Activated CD8-positive, alpha-beta memory T cell treated with anti-CD3 and anti-CD28 coated beads for 4 hours (primary cell): ENCODE results near the gene HYOU1.
"Not testable (repeated sequence)": the region's sequence is repeated elsewhere in the genome, so short reads cannot be mapped to it uniquely, and the experiment has no call there.

Experiments
- DNase-seq, 2 donors: peaks; one replicate each; pipeline ENCODE4 v3.0.0-alpha.2; 2020; ENCODE audit warnings: low read depth in 2 of 2

HYOU1 gene

DNA sequence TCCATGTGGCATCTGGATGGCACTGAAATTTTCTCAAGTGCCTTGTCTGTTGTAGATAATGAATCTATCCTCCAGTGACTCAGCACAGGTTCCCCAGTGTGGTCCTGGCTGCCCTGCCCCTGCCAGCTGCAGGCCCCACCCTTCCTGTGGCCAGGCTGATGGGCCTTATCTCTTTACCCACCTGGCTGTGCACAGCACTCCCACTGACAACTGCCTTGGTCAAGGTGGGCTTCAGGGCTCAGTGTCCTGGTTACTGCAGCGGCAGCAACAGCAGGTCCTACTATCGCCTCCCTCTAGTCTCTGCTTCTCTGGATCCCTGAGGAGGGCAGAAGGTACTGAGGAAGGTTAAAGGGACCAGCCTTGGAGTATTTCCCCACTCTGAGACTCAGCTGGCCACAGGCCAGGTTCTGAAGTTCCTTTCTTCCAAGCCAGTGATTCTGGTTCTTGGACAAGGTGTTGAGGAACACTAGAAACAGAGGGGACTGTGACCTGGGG, 30.8 kb upstream of the HYOU1 start:
- DNase-seq: no peak

DNA sequence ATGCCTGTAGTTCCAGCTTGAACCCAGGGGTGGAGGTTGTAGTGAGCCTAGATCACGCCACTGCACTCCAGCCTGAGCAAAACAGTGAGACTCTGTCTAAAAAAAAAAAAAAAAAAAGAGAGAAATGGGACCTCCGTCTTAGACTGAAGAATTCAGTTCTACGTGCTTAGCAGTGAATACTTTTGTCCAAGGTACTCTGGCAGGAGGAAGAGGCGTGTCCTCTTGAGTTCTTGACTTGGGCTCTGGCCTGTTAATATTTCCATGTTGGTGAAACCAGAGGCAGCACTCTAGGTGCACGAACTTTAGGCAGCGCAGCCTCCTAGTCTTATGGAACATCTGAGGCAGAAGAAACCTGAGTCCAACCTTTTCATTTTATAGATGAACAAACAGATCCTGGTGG, 30.1 kb upstream of the HYOU1 start:
- no peak for DNase-seq

DNA sequence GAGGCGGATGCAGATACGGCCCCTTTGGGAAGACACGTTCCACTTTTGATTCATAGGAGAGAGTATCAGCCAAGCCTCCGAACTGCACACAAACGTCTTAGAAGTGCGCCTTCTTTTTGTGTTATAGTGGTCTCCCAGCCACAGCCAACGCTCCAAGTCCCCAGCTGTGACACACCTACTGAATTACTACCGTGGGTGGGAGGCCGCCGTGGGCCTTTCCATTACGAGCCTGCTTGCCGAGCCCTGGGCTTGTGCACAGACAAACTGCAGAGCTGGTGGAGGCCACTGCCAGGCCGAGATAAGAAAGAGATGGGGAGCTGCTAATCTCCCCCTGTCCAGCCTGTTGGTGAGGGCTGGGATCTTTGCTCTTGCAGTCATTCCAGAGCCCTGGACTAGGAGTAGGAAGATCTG, 28.4 kb upstream of the HYOU1 start:
- DNase-seq: peak; percentile 16 to 36

DNA sequence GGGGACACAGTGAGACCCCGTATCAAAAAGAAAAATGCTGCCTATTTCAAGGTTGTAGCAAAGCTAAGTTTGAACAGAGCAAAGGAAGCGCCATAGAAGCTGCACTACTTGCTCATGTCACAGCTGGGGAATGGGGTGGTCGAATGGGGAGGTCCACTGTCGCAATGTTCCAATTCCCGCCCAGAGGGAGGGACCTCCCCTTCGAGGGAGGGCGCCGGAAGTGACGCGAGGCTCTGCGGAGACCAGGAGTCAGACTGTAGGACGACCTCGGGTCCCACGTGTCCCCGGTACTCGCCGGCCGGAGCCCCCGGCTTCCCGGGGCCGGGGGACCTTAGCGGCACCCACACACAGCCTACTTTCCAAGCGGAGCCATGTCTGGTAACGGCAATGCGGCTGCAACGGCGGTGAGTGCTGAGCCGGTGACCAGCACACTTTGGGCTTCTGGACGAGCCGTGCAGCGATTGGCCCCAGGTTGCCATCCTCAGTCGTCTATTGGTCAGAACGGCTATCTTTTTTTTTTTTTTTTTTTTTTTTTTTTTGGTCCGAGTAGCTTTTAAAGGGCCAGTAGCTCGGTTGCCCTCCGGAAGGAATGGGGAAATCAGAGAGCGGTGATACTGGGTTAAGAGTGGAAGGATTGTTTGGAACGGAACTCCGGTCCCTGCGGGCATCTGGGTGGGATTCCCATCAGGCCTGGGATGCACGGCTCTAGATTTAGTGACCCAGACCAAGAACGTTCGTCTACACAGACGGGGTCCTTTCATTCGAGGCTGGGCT, 27.8 kb upstream of the HYOU1 start, which contains the start of gene HMBS:
Gene HMBS (plus strand): TSS at position 219 of the 774 bp plus-strand sequence. CDS start 153 bp downstream, at position 372.
- peak; percentile 85 to 87 for DNase-seq

DNA sequence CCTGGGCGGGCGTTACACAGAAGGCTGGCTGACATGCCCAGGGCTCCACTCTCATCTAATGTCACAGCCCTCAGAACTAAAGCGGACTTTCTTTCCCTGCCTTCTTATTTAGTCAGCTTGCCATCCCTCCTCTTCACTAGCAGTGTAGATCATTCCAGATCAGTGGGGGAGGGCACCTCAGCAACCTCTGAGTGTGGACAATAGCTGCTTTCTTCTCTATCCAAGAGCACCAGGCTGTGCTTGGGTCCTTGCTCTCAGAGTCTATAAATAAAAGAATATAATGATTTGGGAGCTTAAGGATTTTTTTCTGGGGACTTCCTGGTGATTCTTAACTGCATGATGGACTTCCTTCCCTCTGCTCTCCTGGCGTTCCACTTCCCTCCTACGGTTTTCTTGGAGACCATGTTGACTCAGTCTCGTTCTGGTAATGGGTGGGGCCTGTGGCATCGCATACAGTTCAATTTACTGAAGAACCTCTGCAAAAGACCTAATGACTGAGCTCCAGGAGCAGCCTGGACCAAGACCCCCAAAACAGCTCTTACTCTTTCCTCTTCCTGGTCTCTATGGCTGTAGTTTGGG, 24.8 kb upstream of the HYOU1 start:
- DNase-seq: no peak

DNA sequence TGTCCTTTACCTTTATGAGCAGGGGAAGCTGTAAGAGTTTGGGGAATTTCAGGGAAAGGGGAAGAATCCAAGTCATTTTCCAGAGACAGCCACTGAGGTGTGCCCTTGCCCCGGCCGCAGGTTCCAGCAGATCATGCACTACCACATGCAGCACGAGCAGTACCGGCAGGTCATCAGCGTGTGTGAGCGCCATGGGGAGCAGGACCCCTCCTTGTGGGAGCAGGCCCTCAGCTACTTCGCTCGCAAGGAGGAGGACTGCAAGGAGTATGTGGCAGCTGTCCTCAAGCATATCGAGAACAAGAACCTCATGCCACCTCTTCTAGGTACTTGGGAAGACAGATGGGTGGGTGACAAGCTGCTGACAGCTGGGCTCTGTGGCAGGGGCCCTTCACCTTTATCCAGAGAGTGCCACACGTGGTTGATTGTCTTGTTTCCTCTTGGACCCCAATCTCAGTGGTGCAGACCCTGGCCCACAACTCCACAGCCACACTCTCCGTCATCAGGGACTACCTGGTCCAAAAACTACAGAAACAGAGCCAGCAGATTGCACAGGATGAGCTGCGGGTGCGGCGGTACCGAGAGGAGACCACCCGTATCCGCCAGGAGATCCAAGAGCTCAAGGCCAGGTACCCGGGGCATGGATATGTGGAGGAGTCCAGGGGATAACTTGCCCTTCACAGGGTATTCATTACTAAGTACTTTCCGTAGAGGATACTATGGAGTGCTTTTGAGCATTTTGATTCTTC, 21.8 kb upstream of the HYOU1 start:
- no peak for DNase-seq

DNA sequence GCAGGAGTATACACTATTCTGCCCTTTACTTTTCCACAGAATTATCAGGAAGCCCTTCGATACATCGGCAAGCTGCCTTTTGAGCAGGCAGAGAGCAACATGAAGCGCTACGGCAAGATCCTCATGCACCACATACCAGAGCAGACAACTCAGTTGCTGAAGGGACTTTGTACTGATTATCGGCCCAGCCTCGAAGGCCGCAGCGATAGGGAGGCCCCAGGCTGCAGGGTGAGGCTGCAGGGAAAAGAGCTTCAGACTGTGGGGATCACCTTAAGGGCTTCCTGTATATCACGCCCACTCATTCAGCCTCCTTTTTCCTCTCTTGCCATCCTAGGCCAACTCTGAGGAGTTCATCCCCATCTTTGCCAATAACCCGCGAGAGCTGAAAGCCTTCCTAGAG, 20.8 kb upstream of the HYOU1 start:
- no peak for DNase-seq

DNA sequence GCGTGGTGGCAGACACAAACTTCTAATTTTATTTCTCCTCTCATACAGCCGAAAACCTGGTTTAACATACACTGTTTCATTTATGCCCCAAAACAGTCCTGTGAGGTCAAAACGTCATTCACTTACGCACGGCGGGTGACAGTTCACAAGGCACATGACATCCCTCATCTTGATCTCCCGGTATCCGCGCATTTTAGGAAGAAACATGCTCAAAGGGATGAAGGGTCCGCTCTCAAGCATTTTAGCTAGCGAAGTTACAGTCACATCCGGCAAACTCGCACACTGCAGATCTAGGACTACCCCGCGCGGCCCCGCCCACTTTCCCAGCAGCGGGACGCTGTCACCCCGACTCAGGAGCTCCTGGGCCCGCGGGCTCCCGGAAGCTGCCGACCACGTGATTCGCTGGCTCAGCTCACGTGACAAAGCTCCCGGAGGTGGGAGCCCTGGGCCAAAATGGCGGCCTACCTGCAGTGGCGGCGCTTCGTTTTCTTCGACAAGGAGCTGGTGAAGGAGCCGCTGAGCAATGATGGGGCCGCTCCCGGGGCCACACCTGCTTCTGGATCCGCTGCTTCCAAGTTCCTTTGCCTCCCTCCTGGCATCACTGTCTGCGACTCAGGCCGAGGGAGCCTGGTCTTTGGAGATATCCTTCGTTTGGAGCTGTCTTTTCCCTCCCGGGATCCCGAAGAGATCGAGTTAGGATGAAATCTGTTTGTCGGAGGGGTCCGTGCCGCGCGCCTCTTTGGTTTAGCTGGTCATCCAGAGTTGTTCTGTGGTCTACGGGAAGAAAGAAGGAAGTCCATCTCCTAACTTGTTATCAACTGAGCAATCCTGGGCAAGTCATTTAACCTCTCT, 10.6 kb upstream of the HYOU1 start, which contains the start of gene VPS11:
Gene VPS11 (plus strand): TSS at position 448 of the 852 bp plus-strand sequence. CDS start 6 bp downstream, at position 454.
- DNase-seq: peak; percentile 94 to 97

DNA sequence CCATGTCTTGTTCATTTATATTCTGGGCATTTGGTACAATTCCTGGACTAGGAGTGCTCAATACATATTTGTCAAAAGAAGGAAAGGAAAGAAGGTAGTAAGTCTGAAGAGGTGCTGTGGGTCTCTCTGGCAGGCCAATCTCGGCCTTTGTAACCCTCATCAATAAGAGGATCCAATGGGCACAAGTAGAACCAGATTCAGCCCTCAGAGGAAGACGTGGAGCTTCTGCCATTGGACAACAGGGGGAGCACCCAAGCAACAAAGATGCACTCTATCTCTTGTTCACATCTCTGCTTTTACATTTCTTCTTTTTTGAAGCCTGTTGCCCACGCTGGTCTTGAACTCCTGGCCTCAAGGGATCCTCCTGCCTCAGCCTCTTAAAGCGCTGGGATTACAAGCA, 8.4 kb upstream of the HYOU1 start:
- DNase-seq: no peak

DNA sequence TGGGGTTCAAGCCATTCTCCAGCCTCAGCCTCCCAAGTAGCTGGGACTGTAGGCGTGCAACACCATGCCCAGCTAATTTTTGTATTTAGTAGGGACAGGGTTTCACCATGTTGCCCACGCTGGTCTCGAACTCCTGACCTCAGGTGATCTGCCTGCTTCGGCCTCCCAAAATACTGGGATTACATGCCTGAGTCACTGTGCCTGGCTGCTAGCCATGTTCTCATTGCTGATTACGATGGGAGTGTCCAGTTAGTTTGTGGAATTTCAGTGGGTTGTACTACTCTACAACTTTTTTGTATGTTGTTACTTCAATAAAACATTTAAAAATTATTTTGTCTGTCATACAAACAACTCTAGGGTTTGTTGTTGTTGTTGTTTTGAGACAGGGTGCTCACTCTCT, 5.8 kb upstream of the HYOU1 start:
- DNase-seq: no peak

DNA sequence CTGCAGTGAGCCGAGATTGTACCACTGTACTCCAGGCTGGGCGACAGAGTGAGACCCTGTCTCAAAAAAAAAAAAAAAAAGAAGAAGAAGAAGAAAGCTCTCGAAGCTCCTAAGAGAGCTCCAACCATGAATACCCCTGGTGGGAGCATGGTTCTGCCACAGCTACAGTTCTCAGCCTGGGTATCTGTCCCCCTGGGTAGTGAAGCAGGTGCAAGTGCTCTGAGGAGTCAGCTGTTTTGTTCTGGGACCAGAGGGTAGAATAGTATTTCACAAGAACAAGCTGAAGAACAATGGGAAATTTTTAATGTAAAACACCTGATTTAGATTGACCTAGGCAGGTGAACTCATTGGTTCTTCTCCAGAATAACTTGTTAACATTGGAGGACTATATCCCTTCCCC, 4.3 kb upstream of the HYOU1 start:
- DNase-seq: no peak

DNA sequence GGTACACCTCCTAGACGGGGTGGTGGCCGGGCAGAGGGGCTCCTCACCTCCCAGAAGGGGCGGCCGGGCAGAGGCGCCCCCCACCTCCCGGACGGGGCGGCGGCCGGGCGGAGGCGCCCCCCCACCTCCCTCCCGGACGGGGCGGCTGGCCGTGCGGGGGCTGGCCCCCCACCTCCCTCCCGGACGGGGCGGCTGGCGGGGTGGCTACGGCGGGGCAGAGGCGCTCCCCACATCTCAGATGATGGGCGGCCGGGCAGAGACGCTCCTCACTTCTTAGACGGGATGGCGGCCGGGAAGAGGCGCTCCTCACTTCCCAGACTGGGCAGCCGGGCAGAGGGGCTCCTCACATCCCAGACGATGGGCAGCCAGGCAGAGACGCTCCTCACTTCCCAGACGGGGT, 2.1 kb upstream of the HYOU1 start:
- DNase-seq: not testable (repeated sequence)

DNA sequence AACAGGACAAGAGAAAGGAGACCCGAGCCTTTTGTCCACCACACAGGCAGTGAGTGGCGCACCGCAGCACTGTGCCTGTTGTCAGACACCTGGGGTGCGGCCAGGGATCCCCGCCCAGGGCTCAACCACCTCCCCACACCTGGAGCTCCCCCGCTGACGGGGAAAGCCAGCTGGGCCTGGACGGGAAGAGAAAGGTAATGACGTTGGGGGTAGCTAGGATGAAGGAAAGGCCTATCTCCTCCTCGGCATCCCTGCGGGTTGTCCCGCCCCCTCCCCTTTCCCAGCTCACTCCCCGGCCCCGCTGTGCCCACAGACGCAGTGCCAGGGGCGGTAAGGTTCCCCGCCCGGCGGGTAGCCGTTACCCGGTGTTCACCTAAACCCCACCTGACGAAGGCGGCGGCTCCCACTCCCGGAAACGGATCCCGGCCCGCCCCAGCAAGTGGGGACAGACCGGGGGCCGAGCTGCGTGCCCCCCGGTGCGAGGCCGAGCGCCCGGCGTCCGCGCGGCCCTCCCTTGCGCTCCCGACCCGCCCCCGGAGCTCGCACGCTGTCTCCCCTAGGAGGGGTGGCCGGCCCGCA, 495 bp downstream of the HYOU1 start:
- DNase-seq: peak; percentile 16 to 18

DNA sequence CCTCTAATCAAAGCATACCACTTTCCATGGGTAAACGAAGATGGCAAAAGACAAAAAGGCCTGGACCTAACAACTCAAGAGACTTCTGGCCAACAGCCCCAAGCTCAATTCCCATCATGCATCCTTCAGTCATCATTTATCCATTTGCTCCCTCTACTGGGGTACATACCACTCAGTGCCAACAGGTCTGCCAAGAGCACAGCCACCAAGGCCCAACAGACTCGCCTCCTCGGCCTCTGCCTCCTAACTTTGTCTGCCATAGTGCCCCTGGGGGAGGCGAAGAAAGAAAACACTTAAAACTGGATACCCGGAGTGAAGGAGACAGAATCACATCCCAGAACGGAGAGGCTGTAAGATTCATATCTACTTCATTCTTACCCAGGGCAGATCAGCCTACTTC, 1.1 kb downstream of the HYOU1 start:
- no peak for DNase-seq

DNA sequence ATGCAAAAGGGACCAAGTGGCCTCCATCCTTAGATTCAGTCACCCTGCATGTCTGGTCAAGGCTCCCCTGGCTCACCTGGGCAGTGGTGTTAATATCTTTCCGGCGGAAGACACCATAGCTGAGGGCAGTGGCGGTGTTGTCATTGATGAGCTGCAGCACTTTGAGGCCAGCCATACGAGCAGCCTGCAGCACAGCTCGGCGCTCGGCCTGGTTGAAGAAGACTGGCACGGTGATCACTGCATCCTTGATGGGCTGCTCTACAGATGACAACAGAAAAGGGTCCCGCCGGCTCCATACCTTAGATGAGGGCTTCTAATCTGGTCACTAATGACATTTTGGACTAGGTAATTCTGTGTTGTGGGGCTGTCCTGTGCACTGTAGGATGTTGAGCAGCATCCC, 2.6 kb downstream of the HYOU1 start:
- DNase-seq: no peak

DNA sequence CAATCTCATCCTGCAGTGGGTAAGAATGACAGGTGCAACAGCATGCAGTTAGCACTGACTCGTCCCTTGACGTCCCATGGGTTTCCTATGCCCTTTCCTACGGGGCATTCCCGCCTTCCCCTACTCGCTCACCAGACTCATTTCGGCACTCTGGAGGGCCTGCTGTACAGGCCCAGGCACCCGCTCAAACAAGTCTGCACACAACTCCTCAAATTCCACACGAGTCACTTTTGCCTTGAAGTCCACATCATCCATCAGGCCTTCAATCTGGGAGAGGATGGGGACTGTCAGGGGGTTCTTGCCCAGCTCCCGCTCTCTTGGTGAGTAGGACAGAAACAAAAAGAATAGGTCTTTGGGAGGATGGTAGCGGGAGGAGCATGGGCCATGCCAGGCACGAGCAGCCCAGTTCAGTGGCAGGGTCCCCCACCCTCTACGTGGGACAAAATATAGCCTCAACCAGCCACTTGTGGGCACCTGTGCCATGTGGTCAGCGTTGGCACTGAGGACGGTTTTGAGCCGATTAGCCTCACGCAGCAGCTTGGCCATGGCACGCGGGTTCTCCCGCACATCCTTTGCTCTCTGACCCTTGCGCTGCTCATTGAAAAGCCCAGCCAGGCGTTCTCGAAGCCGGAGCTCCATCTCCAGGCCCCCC, 4.7 kb downstream of the HYOU1 start:
- no peak for DNase-seq

DNA sequence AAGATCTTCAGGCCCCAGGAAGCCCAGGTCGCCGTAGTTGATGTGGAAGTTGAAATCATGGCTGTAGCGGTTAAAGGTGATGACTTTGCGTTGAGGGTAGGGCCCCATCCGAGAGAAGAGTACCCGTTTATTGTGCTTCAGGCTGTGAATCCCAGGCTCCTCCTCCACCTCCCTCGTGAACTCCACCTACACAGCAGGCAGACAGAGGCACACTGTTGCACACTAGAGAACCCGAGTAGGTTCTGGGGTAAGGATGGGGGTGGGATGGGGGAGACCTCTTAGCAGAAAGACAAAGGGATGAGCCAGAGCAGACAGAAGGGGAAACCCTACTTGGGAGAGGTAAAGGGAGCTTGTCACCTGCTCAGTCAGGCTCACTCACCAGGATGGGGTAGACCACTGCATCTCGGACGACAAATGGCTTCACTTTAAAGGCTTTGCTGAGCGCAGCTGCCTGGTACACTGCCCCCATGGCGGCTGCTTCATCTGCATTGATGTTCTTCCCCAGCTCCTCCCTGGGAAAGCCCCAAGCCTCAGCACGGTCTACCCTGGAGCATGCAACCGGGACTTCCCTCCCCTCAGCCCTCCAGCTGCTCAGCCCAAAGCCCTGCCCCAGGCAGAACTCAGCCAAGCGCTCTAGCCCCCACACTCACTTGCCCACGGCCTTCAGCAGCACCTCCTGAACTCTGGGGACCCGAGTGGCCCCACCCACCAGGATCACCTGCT, 5.4 kb downstream of the HYOU1 start:
- DNase-seq: no peak

DNA sequence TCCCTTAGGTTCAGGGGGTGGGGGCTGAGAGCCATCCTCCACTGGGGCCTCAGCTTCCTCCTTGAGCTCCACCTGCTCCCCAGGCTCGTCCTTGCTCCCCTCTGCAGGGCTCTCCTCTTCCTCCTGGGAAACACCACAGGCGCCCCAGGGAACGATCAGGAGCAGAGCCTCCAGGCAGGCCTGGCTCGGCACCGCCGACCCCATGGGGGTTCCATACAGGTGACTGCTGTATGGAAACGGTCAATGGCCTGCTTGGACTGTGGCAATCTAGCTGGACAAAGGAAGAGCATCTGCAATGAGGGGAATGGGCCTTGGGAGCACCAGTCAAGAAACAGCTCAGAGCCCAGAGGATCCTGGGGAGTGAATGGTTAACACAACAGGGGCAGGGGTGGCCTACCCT, 7.9 kb downstream of the HYOU1 start:
- no peak for DNase-seq

DNA sequence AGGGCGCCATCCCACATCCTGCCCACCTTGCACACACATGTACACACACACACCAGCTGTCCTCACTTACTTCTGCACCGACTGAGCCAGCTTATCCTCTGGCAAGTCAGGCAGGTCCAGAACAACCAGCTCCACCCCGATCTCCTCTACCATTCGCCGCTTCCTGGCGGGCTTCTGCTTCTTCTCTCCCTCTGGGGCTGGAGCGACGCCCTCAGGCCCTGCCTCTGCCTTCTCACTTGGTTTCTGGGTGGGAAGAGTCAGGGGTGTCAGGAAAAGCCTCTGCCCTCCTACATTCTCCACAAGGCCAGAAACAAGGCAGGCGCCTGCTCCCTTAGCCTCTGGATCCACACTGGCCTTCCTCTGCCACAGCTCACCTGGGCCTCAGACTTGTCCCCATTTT, 8.4 kb downstream of the HYOU1 start:
- no peak for DNase-seq

DNA sequence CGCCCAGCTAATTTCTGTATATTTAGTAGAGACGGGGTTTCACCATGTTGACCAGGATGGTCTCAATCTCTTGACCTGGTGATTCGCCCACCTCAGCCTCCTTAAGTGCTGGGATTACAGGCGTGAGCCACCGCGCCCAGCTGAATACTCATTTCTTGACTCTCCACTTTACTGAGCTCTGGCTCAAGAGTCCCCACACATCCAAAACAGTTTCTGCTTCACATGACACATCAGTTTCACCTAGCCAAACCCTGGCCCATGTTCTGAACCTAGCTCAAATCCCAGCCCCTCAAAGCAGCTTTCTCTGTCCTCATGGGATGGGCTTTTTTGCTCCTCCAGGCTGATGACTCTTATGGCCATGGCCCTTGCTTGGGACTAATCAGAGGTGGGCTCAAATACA, 9.8 kb downstream of the HYOU1 start:
- DNase-seq: no peak
